Left forelimb (tissue), 1 donor: Measurements from ENCODE around the gene P4HA3.
"Not testable (repeated sequence)": the region's sequence is repeated elsewhere in the genome, so short reads cannot be mapped to it uniquely, and the experiment has no call there.

Experiments used
- DNase-seq: peaks from one replicate; pipeline ENCODE4 v3.0.0-alpha.2; 2018; ENCODE audit warnings: low spot score

The P4HA3 gene

GRCh38 chr11:74311352-74311926, at the start of gene P4HA3:
P4HA3 (minus strand) TSS chr11:74311640; CDS start chr11:74311611, 29 bp downstream.
- DNase-seq = peak; percentile 80

- DNase-seq = no peak
These were observed 46.0 kb upstream of the P4HA3 start for GRCh38 chr11:74357449-74357848.

- DNase-seq = no peak
These were observed 44.2 kb upstream of the P4HA3 start for GRCh38 chr11:74355626-74356025.

- no peak for DNase-seq
These were observed 42.6 kb upstream of the P4HA3 start for GRCh38 chr11:74354036-74354435.

- no peak for DNase-seq
These were observed 35.9 kb upstream of the P4HA3 start for GRCh38 chr11:74347381-74347780.

GRCh38 chr11:74345420-74345819, 34.0 kb upstream of the P4HA3 start:
- no peak for DNase-seq

GRCh38 chr11:74341921-74342320, 30.5 kb upstream of the P4HA3 start:
- no peak for DNase-seq

GRCh38 chr11:74339619-74340018, 28.2 kb upstream of the P4HA3 start:
- DNase-seq = no peak

- no peak for DNase-seq
These were observed 27.5 kb upstream of the P4HA3 start for GRCh38 chr11:74338963-74339362.

- no peak for DNase-seq
These were observed 21.8 kb upstream of the P4HA3 start for GRCh38 chr11:74333193-74333592.

- no peak for DNase-seq
These were observed 20.9 kb upstream of the P4HA3 start for GRCh38 chr11:74332291-74332690.

GRCh38 chr11:74331000-74331399, 19.6 kb upstream of the P4HA3 start:
- not testable (repeated sequence) for DNase-seq

GRCh38 chr11:74330075-74330858, 18.8 kb upstream of the P4HA3 start:
- no peak for DNase-seq

- no peak for DNase-seq
These were observed 15.6 kb upstream of the P4HA3 start for GRCh38 chr11:74327076-74327475.

GRCh38 chr11:74326665-74327064, 15.2 kb upstream of the P4HA3 start:
- DNase-seq = no peak

- DNase-seq = peak; percentile 75
These were observed 14.5 kb upstream of the P4HA3 start for GRCh38 chr11:74325649-74326645.

- no peak for DNase-seq
These were observed 11.2 kb upstream of the P4HA3 start for GRCh38 chr11:74322667-74323066.

- DNase-seq = no peak
These were observed 10.2 kb upstream of the P4HA3 start for GRCh38 chr11:74321487-74322188.

- DNase-seq = no peak
These were observed 9.1 kb upstream of the P4HA3 start for GRCh38 chr11:74320538-74320937.

- DNase-seq = no peak
These were observed 7.8 kb upstream of the P4HA3 start for GRCh38 chr11:74319139-74319816.

- no peak for DNase-seq
These were observed 6.9 kb upstream of the P4HA3 start for GRCh38 chr11:74318241-74318932.
